ENCODE results near the gene EPGN. TPM values are rescaled to one million over a fixed set of nuclear protein-coding genes. Genes with fewer than 3 reads are reported as not detected.

EPGN gene, protein sequence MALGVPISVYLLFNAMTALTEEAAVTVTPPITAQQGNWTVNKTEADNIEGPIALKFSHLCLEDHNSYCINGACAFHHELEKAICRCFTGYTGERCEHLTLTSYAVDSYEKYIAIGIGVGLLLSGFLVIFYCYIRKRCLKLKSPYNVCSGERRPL
- 10 to 100 TPM in 2 of 4 donors, 1 to 10 TPM in 2; 4.0 to 27.9 (median 16.9) TPM for total RNA-seq

DNA sequence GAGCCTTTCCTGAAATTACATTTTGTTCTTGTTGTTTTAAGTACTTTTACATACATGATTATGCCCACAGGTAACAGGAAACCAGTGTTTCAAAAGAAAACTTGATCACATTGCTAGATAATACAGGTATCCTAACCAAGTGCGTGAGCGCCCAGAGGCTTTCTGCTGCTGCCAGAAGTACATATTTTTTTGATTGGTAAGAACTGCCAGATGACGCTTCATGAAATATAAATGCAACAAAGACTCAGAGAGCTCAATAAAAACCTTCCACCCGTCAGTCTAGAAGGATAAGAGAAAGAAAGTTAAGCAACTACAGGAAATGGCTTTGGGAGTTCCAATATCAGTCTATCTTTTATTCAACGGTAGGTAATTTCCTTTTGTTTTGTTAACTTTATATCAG lies at the start of gene EPGN:
EPGN (plus strand) TSS at position 256 of the 400 bp plus-strand sequence; CDS start at position 320, 64 bp downstream.
- H3K4me3 ChIP-seq (ENCODE audit: low read depth, poor library complexity, severe bottlenecking), result no peak within 1 kb of the TSS
- TF ChIP-seq POLR2A (IDR thresholded peaks at IDR 0.05), result no peak
- TF ChIP-seq, protein P1, sequence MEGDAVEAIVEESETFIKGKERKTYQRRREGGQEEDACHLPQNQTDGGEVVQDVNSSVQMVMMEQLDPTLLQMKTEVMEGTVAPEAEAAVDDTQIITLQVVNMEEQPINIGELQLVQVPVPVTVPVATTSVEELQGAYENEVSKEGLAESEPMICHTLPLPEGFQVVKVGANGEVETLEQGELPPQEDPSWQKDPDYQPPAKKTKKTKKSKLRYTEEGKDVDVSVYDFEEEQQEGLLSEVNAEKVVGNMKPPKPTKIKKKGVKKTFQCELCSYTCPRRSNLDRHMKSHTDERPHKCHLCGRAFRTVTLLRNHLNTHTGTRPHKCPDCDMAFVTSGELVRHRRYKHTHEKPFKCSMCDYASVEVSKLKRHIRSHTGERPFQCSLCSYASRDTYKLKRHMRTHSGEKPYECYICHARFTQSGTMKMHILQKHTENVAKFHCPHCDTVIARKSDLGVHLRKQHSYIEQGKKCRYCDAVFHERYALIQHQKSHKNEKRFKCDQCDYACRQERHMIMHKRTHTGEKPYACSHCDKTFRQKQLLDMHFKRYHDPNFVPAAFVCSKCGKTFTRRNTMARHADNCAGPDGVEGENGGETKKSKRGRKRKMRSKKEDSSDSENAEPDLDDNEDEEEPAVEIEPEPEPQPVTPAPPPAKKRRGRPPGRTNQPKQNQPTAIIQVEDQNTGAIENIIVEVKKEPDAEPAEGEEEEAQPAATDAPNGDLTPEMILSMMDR (IDR thresholded peaks at IDR 0.05), result no peak
- 19 to 20% methylated on average over 5 of the region's 5 CpGs for WGBS, 2 donors

GRCh38 chr4:74258963-74259362 lies 49.3 kb upstream of the EPGN start:
- no peak for DNase-seq (ENCODE audit: low spot score in 2 of 2)
- 55 to 87% methylated on average over 1 of the region's 1 CpG for WGBS, 2 donors
- H3K4me3 ChIP-seq (ENCODE audit: low read depth, poor library complexity, severe bottlenecking), result no peak overlapping the region
- no peak for TF ChIP-seq POLR2A (IDR thresholded peaks at IDR 0.05)
- TF ChIP-seq, protein P1 (IDR thresholded peaks at IDR 0.05), result no peak
- intact Hi-C loops (cut with DNase I; ENCODE audit: low total_unique reads), result no loop called here

More for the DNA sequence above, at the start of gene EPGN:
- intact Hi-C loops (cut with DNase I; ENCODE audit: low total_unique reads), result no loop called here
- peak in 1 of 2 donors; percentile 38 for DNase-seq (ENCODE audit: low spot score in 2 of 2)

DNA sequence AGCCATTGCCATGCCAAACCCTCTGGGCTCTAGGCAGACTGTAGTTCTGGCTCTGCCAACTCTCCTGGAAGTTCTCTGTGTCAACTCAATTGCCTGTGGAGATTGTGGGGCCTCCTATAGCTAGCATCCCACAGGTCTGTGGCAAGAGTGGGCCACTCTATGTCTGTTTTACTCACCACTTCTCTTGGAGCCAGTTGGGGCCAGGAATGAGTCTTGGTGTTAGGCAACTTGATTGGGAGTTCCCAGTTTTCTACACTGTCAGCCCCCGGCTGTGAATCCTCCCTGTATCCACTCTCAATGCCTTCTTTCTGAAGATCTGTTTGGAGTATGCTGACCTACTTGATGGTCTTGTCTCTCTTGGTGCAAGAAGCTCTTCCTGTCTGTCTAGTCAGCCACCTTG lies 48.2 kb upstream of the EPGN start:
- no peak for TF ChIP-seq POLR2A (IDR thresholded peaks at IDR 0.05)
- TF ChIP-seq, protein P1 (IDR thresholded peaks at IDR 0.05), result no peak
- H3K4me3 ChIP-seq (ENCODE audit: low read depth, poor library complexity, severe bottlenecking), result no peak overlapping the region
- intact Hi-C loops (cut with DNase I; ENCODE audit: low total_unique reads), result no loop called here
- 91 to 93% methylated on average over 1 of the region's 1 CpG for WGBS, 2 donors
- no peak for DNase-seq (ENCODE audit: low spot score in 2 of 2)

- TF ChIP-seq POLR2A (IDR thresholded peaks at IDR 0.05), result no peak
- TF ChIP-seq, protein P1 (IDR thresholded peaks at IDR 0.05), result no peak
- intact Hi-C loops (cut with DNase I; ENCODE audit: low total_unique reads), result no loop called here
- DNase-seq (ENCODE audit: low spot score in 2 of 2), result no peak
- H3K4me3 ChIP-seq (ENCODE audit: low read depth, poor library complexity, severe bottlenecking), result no peak overlapping the region
These were observed 45.7 kb upstream of the EPGN start for GRCh38 chr4:74262522-74262921.

GRCh38 chr4:74263551-74263950 lies 44.7 kb upstream of the EPGN start:
- TF ChIP-seq, protein P1 (IDR thresholded peaks at IDR 0.05), result no peak
- no peak for TF ChIP-seq POLR2A (IDR thresholded peaks at IDR 0.05)
- intact Hi-C loops (cut with DNase I; ENCODE audit: low total_unique reads), result no loop called here
- H3K4me3 ChIP-seq (ENCODE audit: low read depth, poor library complexity, severe bottlenecking), result no peak overlapping the region
- DNase-seq (ENCODE audit: low spot score in 2 of 2), result no peak

DNA sequence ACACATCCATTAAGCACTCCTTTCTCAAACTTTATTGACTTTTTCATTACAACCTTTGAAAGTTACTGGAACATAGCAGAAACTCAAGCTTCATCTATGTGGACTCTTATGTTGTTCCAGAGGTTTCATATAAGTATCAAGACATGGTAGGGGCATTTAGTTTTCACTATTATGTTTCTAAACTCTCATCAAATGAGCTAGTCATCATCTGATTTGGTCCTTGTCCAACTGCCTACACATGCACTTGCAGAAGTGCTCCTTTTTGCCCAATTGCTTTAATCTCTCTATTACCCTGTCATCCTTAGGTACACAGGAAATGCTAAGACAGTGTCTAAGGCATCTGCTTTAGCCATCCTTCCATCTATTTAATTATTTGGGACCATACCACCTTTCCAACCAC lies 42.2 kb upstream of the EPGN start:
- intact Hi-C loops (cut with DNase I; ENCODE audit: low total_unique reads), result no loop called here
- DNase-seq (ENCODE audit: low spot score in 2 of 2), result no peak
- no peak for TF ChIP-seq POLR2A (IDR thresholded peaks at IDR 0.05)
- H3K4me3 ChIP-seq (ENCODE audit: low read depth, poor library complexity, severe bottlenecking), result no peak overlapping the region

Data from lower leg skin (tissue), 4 donors.